GM23338 (cell line): Measurements from ENCODE around the gene BDH1. TPM values are rescaled to one million over a fixed set of nuclear protein-coding genes. Genes with fewer than 3 reads are reported as not detected.
"Not testable (repeated sequence)": the region's sequence is repeated elsewhere in the genome, so short reads cannot be mapped to it uniquely, and the experiment has no call there.

Experiments
- ATAC-seq: fragments of 200-7000 bp; cut with Tn5 transposase; 3 replicates; pipeline ENCODE4 v1.9.1; 2020
- DNase-seq: peaks from one replicate; pipeline ENCODE4 v3.0.0-alpha.2; 2015; ENCODE audit warnings: low spot score
- H2AFZ ChIP-seq: fragments of 200-600 bp; sonication (generic); 2 replicates; pipeline ENCODE4 v1.8.0; 2016; ENCODE audit warnings: antibody characterized with exemption, mild to moderate bottlenecking, moderate library complexity
- H3F3A ChIP-seq: fragments of 200-600 bp; sonication (generic); replicated peaks from 2 replicates; pipeline ENCODE4 v1.8.0; 2017; ENCODE audit warnings: antibody characterized with exemption, mixed run types, low read depth
- H3K27ac ChIP-seq: fragments of 200-600 bp; sonication (generic); 2 replicates; pipeline ENCODE4 v1.6.1; 2016; ENCODE audit warnings: low read depth
- H3K27me3 ChIP-seq: fragments of 200-600 bp; sonication (generic); 2 replicates; pipeline ENCODE4 v1.8.0; 2016; ENCODE audit warnings: mild to moderate bottlenecking, mixed run types, moderate library complexity; ENCODE audit not compliant: insufficient read depth
- H3K36me3 ChIP-seq: fragments of 200-600 bp; sonication (generic); 2 replicates; pipeline ENCODE4 v1.8.0; 2016; ENCODE audit warnings: mild to moderate bottlenecking; ENCODE audit not compliant: insufficient read depth
- H3K4me1 ChIP-seq: fragments of 200-600 bp; sonication (generic); 2 replicates; pipeline ENCODE4 v1.8.0; 2016; ENCODE audit warnings: mild to moderate bottlenecking, moderate library complexity; ENCODE audit not compliant: insufficient read depth
- H3K4me2 ChIP-seq: fragments of 200-600 bp; sonication (generic); 2 replicates; pipeline ENCODE4 v1.7.1; 2017; ENCODE audit warnings: mixed run types
- H3K4me3 ChIP-seq: fragments of 200-600 bp; sonication (generic); 2 replicates; pipeline ENCODE4 v1.6.1; 2016; ENCODE audit warnings: mixed run types
- H3K79me2 ChIP-seq: fragments of 200-600 bp; sonication (generic); replicated peaks from 2 replicates; pipeline ENCODE4 v1.8.0; 2017; ENCODE audit warnings: mild to moderate bottlenecking; ENCODE audit not compliant: insufficient read depth
- H3K9me2 ChIP-seq: fragments of 200-600 bp; sonication (generic); 2 replicates; pipeline ENCODE4 v1.8.0; 2017; ENCODE audit not compliant: insufficient read depth
- H4K20me1 ChIP-seq: fragments of 200-600 bp; sonication (generic); replicated peaks from 2 replicates; pipeline ENCODE4 v1.8.0; 2017; ENCODE audit warnings: mild to moderate bottlenecking; ENCODE audit not compliant: insufficient read depth
- H3K27ac Mint-ChIP-seq: 2 replicates; pipeline ENCODE4 v1.8.0; 2020; ENCODE audit warnings: inconsistent platforms, mild to moderate bottlenecking, moderate library complexity, mixed read lengths
- H3K27me3 Mint-ChIP-seq: 3 replicates; pipeline ENCODE4 v1.8.0; 2022; ENCODE audit warnings: low read depth, mild to moderate bottlenecking, moderate library complexity, mixed read lengths, inconsistent platforms; ENCODE audit not compliant: insufficient read depth, poor library complexity
- H3K36me3 Mint-ChIP-seq: 3 replicates; pipeline ENCODE4 v1.8.0; 2021; ENCODE audit warnings: low read depth, mild to moderate bottlenecking, inconsistent platforms, moderate library complexity, mixed read lengths
- H3K4me1 Mint-ChIP-seq: 3 replicates; pipeline ENCODE4 v1.8.0; 2020; ENCODE audit warnings: mild to moderate bottlenecking, inconsistent platforms, mixed read lengths
- H3K4me3 Mint-ChIP-seq: 3 replicates; pipeline ENCODE4 v1.8.0; 2021; ENCODE audit warnings: moderate library complexity, mild to moderate bottlenecking, inconsistent platforms, mixed read lengths
- H3K9me3 Mint-ChIP-seq: 3 replicates; pipeline ENCODE4 v1.8.0; 2020; ENCODE audit warnings: moderate library complexity, mild to moderate bottlenecking, inconsistent platforms, mixed read lengths
- EZH2 ChIP-seq: fragments of 200-600 bp; sonication (generic); IDR thresholded peaks from one replicate; pipeline ENCODE4 v1.8.0; 2017; ENCODE audit warnings: antibody characterized with exemption, mild to moderate bottlenecking, low read depth; ENCODE audit not compliant: unreplicated experiment
- EZH2phosphoT487 ChIP-seq: fragments of 200-600 bp; sonication (generic); IDR thresholded peaks from one replicate; pipeline ENCODE4 v1.8.1; 2018; ENCODE audit warnings: antibody characterized with exemption; ENCODE audit not compliant: unreplicated experiment
- JUNB ChIP-seq: IDR thresholded peaks from one replicate; pipeline ENCODE4 v1.6.1; 2016; ENCODE audit warnings: antibody characterized with exemption; ENCODE audit not compliant: unreplicated experiment
- NANOG ChIP-seq: IDR thresholded peaks from 2 replicates; pipeline ENCODE4 v1.6.1; 2016; ENCODE audit warnings: antibody characterized with exemption, borderline replicate concordance
- STAT1 ChIP-seq: IDR thresholded peaks from one replicate; pipeline ENCODE4 v1.6.1; 2016; ENCODE audit warnings: antibody characterized with exemption; ENCODE audit not compliant: unreplicated experiment
- ZNF114 ChIP-seq: fragments of 250-450 bp; sonication (Bioruptor Pico); IDR thresholded peaks from 2 replicates; pipeline ENCODE4 v1.5.0; 2020; ENCODE audit warnings: mild to moderate bottlenecking, moderate library complexity
- ZNF331 ChIP-seq: fragments of 250-450 bp; sonication (Bioruptor Pico); IDR thresholded peaks from 2 replicates; pipeline ENCODE4 v1.5.0; 2020; ENCODE audit warnings: low read depth, mild to moderate bottlenecking, moderate library complexity
- polyA plus RNA-seq: library from polyadenylated mRNA; unstranded; fragments of >200 nt; fragmentation: Nextera tagmentation; extraction: Ambion mirVana; gene quantifications from 2 replicates; pipeline ENCODE4 v1.2.1, GENCODE V29; 2016
- total RNA-seq: library from RNA; depleted of rRNA; stranded (reverse); fragments of >200 nt; shearing (Covaris generic); gene quantifications from 2 replicates; pipeline ENCODE4 v1.2.3, GENCODE V29; 2014
- TF ChIP-seq, protein P1 (sequence below), 2 experiments: fragments of 200-600 bp in 1 of 2; sonication (generic) in 1 of 2; conservative IDR thresholded peaks; 2 replicates each; pipeline versions ENCODE4 v1.5.1 to v1.6.1; 2016 to 2017; ENCODE audit warnings: antibody characterized with exemption in 2 of 2, low read depth in 2 of 2, mild to moderate bottlenecking in 2 of 2, moderate library complexity in 1 of 2
- TF ChIP-seq, protein P2 (sequence below): fragments of 250-450 bp; sonication (Bioruptor Pico); IDR thresholded peaks from 2 replicates; pipeline ENCODE4 v1.5.0; 2020; ENCODE audit warnings: mild to moderate bottlenecking, moderate library complexity
- TF ChIP-seq, protein P3 (sequence below): IDR thresholded peaks from one replicate; pipeline ENCODE4 v1.6.1; 2018; ENCODE audit warnings: antibody characterized with exemption; ENCODE audit not compliant: unreplicated experiment

BDH1 gene
- total and polyA plus RNA-seq, 2 experiments from 2014 or later = 18.1 to 19.3 TPM

DNA sequence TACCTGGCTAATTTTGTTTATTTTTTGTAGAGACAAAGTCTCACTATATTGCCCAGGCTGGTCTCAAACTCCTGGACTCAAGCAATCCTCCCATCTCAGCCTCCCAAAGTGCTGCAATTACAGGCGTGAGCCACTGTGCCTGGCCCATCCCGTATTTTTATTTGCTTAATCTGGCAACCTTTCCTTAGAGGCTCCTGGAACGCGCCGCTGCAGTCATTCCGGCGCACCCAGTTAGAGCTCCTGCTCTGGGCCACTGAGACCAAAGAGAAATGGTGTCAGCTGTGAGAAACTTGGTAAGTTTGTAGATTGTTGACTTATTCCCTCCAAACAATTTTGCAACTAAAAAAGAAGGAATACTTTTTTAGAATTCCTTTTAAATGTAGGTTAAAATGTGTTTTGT lies 78.0 kb downstream of the BDH1 start:
- H3K27ac Mint-ChIP-seq, H3K27ac ChIP-seq, H3K79me2 ChIP-seq, H3F3A ChIP-seq, DNase-seq, H2AFZ ChIP-seq, H3K9me2 ChIP-seq, H3K4me2 ChIP-seq, H3K27me3 Mint-ChIP-seq, H4K20me1 ChIP-seq, H3K4me3 ChIP-seq, H3K4me3 Mint-ChIP-seq, H3K36me3 ChIP-seq, H3K36me3 Mint-ChIP-seq, H3K9me3 Mint-ChIP-seq, H3K27me3 ChIP-seq, ATAC-seq: not testable (repeated sequence)
- H3K4me1 ChIP-seq = peaks cover 19% of the 10 kb centered on the region
- H3K4me1 Mint-ChIP-seq = peaks cover 22% of the 10 kb centered on the region

DNA sequence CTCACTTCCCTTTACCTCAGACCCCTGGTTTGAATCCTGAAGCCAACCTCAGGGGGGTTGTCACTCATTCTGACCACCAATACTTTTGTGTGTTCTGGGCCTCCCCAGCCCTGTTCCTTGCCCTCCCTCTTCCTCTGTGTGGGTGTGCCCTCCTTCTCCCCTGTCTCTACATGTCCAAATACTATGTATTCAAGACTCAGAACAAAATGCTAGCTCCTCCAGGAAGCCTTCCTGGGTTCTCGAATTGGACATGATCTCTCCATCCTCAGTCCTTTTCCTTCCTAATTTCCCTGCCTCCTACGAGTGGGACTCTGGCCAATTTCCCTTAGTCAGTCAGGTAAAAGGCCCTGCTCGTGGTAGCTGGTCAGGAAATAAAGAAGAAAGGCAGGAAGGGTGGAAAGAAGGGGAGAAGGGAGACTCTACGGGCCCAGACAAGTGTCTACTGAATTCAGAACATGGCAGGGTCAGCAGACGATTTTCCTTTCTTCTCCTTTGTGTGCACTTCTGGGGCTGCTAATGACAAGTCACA lies 79.7 kb downstream of the BDH1 start:
- Histone ChIP-seq H2AFZ (0 out of 2 replicates have a peak overlapping the region, but pooled peaks have one; percentile 38), H3K9me2 (no peaks in the 10 kb centered on the region; the same call in none of the 2 replicates), H3K79me2 (no peaks in the 10 kb centered on the region), H3K4me1 (peaks cover 7% of the 10 kb centered on the region), H3K27ac (no peak overlapping the region), H3K4me2 (no peak overlapping the region), H3K36me3 (no peaks in the 10 kb centered on the region), H3F3A (no peaks in the 10 kb centered on the region), H3K27me3 (no peaks in the 10 kb centered on the region), H4K20me1 (no peaks in the 10 kb centered on the region), H3K4me3 (no peak overlapping the region)
- peaks cover 6% of the 10 kb centered on the region for H3K27me3 Mint-ChIP-seq
- no peak overlapping the region for H3K4me3 Mint-ChIP-seq
- H3K27ac Mint-ChIP-seq = no peak overlapping the region
- DNase-seq (no peak), ATAC-seq (no peak)
- no peaks in the 10 kb centered on the region; the same call in 2 of the 3 replicates for H3K9me3 Mint-ChIP-seq
- no peaks in the 10 kb centered on the region for H3K36me3 Mint-ChIP-seq
- H3K4me1 Mint-ChIP-seq = peaks cover 15% of the 10 kb centered on the region
- TF ChIP-seq ZNF331 = no peak
- TF ChIP-seq, protein P1, sequence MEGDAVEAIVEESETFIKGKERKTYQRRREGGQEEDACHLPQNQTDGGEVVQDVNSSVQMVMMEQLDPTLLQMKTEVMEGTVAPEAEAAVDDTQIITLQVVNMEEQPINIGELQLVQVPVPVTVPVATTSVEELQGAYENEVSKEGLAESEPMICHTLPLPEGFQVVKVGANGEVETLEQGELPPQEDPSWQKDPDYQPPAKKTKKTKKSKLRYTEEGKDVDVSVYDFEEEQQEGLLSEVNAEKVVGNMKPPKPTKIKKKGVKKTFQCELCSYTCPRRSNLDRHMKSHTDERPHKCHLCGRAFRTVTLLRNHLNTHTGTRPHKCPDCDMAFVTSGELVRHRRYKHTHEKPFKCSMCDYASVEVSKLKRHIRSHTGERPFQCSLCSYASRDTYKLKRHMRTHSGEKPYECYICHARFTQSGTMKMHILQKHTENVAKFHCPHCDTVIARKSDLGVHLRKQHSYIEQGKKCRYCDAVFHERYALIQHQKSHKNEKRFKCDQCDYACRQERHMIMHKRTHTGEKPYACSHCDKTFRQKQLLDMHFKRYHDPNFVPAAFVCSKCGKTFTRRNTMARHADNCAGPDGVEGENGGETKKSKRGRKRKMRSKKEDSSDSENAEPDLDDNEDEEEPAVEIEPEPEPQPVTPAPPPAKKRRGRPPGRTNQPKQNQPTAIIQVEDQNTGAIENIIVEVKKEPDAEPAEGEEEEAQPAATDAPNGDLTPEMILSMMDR (conservative IDR thresholded peaks at IDR 0.05; ENCODE audit: low read depth in 2 of 2) = no peak
- TF ChIP-seq EZH2 = no peak
- TF ChIP-seq, protein P2, sequence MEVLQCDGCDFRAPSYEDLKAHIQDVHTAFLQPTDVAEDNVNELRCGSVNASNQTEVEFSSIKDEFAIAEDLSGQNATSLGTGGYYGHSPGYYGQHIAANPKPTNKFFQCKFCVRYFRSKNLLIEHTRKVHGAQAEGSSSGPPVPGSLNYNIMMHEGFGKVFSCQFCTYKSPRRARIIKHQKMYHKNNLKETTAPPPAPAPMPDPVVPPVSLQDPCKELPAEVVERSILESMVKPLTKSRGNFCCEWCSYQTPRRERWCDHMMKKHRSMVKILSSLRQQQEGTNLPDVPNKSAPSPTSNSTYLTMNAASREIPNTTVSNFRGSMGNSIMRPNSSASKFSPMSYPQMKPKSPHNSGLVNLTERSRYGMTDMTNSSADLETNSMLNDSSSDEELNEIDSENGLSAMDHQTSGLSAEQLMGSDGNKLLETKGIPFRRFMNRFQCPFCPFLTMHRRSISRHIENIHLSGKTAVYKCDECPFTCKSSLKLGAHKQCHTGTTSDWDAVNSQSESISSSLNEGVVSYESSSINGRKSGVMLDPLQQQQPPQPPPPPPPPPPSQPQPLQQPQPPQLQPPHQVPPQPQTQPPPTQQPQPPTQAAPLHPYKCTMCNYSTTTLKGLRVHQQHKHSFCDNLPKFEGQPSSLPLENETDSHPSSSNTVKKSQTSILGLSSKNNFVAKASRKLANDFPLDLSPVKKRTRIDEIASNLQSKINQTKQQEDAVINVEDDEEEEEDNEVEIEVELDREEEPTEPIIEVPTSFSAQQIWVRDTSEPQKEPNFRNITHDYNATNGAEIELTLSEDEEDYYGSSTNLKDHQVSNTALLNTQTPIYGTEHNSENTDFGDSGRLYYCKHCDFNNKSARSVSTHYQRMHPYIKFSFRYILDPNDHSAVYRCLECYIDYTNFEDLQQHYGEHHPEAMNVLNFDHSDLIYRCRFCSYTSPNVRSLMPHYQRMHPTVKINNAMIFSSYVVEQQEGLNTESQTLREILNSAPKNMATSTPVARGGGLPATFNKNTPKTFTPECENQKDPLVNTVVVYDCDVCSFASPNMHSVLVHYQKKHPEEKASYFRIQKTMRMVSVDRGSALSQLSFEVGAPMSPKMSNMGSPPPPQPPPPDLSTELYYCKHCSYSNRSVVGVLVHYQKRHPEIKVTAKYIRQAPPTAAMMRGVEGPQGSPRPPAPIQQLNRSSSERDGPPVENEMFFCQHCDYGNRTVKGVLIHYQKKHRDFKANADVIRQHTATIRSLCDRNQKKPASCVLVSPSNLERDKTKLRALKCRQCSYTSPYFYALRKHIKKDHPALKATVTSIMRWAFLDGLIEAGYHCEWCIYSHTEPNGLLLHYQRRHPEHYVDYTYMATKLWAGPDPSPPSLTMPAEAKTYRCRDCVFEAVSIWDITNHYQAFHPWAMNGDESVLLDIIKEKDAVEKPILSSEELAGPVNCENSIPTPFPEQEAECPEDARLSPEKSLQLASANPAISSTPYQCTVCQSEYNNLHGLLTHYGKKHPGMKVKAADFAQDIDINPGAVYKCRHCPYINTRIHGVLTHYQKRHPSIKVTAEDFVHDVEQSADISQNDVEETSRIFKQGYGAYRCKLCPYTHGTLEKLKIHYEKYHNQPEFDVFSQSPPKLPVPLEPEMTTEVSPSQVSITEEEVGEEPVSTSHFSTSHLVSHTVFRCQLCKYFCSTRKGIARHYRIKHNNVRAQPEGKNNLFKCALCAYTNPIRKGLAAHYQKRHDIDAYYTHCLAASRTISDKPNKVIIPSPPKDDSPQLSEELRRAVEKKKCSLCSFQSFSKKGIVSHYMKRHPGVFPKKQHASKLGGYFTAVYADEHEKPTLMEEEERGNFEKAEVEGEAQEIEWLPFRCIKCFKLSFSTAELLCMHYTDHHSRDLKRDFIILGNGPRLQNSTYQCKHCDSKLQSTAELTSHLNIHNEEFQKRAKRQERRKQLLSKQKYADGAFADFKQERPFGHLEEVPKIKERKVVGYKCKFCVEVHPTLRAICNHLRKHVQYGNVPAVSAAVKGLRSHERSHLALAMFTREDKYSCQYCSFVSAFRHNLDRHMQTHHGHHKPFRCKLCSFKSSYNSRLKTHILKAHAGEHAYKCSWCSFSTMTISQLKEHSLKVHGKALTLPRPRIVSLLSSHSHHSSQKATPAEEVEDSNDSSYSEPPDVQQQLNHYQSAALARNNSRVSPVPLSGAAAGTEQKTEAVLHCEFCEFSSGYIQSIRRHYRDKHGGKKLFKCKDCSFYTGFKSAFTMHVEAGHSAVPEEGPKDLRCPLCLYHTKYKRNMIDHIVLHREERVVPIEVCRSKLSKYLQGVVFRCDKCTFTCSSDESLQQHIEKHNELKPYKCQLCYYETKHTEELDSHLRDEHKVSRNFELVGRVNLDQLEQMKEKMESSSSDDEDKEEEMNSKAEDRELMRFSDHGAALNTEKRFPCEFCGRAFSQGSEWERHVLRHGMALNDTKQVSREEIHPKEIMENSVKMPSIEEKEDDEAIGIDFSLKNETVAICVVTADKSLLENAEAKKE (CRISPR knock-in tag) = no peak
- TF ChIP-seq, protein P3, sequence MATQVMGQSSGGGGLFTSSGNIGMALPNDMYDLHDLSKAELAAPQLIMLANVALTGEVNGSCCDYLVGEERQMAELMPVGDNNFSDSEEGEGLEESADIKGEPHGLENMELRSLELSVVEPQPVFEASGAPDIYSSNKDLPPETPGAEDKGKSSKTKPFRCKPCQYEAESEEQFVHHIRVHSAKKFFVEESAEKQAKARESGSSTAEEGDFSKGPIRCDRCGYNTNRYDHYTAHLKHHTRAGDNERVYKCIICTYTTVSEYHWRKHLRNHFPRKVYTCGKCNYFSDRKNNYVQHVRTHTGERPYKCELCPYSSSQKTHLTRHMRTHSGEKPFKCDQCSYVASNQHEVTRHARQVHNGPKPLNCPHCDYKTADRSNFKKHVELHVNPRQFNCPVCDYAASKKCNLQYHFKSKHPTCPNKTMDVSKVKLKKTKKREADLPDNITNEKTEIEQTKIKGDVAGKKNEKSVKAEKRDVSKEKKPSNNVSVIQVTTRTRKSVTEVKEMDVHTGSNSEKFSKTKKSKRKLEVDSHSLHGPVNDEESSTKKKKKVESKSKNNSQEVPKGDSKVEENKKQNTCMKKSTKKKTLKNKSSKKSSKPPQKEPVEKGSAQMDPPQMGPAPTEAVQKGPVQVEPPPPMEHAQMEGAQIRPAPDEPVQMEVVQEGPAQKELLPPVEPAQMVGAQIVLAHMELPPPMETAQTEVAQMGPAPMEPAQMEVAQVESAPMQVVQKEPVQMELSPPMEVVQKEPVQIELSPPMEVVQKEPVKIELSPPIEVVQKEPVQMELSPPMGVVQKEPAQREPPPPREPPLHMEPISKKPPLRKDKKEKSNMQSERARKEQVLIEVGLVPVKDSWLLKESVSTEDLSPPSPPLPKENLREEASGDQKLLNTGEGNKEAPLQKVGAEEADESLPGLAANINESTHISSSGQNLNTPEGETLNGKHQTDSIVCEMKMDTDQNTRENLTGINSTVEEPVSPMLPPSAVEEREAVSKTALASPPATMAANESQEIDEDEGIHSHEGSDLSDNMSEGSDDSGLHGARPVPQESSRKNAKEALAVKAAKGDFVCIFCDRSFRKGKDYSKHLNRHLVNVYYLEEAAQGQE = no peak
- TF ChIP-seq JUNB = no peak
- TF ChIP-seq STAT1 = no peak
- no peak for TF ChIP-seq EZH2phosphoT487
- no peak for TF ChIP-seq NANOG
- TF ChIP-seq ZNF114 (CRISPR knock-in tag) = no peak
